ENCODE data around the gene DCAF15.

The DCAF15 gene

DNA sequence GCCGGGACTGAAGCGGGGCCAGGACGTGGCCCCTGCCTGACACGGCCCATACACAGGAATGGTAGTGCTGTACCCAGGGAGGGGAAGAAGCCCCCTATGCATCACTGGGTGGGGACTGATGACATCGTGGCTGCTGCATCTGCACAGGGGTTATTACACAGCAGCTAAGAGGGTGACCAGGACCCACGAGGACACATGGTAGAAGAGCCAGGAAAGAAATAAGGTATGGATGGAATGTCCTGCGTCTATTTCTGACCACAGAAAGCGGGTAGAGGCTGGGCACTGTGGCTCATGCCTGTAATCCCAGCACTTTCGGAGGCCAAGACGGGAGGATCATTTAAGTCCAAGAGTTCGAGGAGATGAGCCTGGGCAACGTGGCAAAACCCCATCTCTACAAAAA, 24.1 kb downstream of the DCAF15 start:
- no peak for DNase-seq (ENCODE audit: low read depth)

DNA sequence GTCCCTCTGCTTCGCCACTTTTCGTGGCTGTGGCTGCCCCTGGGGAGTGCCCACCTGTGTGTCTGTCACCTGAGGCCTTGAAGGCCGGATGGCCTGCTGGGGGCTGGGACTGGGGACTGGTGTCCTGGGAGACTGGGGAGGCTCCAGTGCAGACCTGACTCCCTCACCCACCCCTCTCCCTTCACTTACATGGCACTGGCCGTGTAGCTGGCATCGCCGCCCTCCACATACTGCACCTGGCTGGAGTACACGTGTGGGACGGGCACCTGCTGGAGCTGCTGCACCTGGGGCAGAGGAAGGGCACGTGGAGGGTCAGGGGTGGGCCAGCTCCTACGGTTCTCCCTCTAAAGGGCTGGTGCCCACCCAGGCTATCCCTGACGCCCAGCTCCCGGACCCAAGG, 25.5 kb downstream of the DCAF15 start:
- DNase-seq (ENCODE audit: low read depth) = no peak

DNA sequence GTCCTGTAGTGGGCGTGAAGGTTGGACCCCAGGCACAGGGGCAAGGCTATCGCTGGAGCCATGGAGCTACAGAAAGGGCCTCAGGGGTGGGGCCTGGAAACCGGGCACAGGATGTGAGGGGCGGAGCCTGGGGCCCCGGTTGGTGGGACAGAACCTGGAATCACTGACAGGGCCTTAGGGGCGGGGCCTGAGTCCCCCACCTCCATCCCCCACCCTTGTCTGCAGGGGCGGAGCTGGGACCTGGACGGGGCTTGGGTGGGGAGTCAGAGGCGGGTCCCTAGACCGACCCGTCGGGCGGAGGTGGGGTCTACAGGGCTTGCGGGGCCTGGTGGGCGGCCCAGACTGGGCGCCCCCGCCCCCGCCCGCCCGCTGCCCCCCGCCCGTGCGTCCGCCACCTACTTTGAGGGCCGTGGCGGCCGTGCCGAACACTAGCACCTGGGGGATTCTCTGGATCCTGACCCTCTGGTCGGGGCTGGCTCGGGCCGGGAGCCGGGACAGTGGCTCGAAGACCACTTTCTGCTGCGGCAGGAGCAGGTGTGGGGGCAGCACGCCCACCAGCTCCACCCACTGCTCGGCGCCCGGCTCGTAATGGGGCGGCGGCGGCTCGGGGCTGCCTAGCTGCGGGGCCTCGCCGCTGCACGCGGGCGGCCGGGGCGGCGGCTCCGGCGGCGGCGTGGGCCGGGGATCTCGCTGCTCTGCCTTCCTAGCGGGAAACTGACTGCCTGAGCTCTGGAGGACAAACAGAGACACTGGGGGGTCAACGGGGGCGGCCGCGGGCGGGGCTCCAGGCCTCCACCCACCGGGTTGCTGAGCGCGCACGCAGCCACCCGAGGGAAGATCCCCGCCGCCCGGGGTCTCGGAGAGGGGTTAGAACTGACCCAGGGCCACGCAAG, 26.3 kb downstream of the DCAF15 start:
- DNase-seq (ENCODE audit: low read depth) = no peak

DNA sequence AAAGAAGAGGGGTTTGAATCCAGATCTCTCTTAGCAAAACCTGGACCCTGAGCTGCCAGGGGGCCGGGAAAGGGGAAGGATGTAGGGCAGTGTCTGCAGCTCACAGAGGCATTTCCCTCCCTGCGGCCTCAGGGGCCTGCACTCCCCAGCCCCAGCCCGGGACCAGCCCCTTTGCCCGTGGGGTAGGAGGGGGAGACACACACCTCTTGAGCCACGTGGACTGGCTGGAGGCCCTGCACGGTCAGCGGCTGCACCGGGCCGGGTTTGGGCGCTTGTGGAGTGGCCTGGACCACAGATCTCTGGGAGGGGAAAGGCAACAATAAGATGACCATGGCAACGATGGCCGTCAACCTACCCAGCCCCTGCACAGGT, 26.9 kb downstream of the DCAF15 start:
- no peak for DNase-seq (ENCODE audit: low read depth)

DNA sequence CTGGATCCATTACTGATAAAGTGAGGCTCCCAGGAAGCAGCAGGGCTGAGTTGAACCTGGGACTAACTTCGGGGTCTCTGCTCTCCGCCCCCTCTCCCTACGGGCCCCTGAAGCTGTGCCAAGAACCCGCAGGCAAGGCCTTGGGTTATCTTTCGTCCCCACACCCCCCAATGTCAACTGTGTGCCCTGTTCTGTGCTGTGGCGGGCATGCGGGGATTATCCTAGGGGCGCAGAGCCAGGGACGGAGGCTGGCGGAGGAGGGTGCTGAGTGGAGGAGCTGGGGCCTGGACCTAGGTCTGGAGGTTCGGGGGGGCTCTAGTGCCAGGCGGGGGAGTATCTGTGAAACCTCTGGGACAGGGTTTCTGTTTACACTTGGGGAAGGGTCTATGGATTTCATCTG, 27.4 kb downstream of the DCAF15 start:
- DNase-seq (ENCODE audit: low read depth) = no peak

DNA sequence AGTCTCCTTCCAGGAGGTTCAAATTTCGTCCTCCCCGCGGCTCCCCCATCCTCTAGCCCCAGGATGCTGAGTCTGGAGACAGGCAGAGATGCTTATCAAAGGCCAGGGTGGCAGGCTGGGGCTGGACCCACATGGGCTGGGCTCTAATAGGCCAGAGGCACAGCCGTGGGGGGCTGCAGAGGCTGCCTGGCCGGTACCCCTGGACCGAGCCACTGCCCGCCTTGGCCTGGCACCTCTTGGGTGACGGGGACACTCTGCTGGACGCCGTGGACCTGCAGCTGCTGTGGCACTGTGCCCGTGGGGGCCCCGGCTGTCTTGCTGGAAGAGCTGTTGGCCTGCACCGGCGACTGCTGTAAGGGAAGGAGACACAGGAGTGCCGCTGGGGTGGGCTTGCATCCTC, 28.0 kb downstream of the DCAF15 start:
- DNase-seq (ENCODE audit: low read depth) = no peak

DNA sequence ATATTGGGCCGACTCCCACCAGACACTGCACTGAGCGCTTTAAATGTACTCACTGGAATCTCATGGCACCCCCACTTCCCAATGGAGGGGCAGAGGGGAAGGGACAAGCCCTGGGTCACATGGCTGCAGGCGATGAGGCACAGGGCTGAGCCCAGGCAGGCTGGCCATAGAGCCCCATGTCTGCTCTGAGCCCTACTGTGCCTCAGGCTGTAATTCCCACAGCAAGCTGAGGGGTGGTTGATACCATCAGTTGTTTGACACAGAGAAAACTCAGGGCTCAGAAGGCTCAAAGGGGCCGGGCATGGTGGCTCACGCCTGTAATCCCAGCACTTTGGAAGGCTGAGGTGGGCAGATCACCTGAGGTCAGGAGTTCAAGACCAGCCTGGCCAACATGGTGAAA, 28.7 kb downstream of the DCAF15 start:
- no peak for DNase-seq (ENCODE audit: low read depth)

DNA sequence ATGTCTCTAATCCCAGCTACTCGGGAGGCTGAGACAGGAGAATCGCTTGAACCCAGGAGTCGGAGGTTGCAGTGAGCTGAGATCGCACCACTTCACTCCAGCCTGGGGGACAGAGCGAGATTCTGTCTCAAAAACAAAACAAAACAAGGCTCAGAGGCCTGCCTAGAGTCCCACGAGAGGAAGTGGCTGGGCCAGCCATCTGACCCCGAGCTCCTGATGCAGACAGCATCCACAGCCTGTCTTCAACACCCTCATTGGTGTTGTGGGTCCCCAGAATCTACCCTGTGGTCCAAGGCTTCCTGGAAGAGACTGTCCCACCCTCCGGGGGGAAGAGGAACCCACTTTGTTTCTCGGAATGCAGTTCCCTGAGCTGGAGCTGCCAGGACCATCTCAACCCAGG, 29.2 kb downstream of the DCAF15 start:
- no peak for DNase-seq (ENCODE audit: low read depth)

DNA sequence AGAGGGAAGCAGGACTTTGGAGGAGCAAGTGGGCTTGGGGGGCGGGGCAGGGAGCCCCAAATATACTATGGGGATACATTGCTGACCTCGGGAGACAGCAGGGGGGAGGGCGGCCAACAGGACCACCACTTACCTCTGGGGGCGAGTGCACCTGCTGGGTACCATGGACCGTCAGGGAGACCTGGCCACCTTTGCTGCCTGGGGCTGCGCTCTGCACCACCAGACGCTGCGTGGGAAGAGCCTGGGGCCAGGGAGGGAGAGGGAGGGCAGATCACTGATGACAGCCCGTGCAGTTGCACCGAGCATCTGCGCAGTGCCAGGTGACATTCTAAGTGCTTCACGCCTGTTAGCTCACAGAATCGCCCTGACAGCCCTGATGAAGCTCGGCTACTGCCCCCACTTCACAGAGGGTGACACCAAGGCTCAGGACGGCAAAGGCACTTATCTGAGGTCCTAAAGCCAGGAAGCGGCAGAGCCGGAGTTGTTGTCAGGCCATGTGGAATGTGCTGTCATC, 29.7 kb downstream of the DCAF15 start:
- DNase-seq (ENCODE audit: low read depth) = no peak

DNA sequence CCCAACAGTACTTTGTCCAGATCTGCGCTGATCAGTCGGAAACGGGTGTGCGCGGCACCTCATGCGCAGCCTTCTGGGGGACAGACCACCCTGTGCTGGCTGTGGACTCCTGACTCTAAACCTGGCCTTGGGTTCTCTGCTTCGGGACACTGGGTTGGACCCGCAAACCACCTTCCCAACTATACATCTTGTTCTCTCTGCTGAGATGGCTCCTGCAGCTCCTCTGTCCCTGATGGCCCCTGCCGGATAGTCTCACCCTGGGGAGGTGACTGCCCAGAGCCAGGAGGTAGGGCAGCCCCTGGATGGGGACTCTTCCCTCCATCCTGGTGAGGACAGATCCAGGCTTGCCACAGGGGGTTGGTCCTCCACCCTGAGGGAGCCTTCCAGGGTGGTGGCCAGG, 30.5 kb downstream of the DCAF15 start:
- DNase-seq (ENCODE audit: low read depth) = no peak

DNA sequence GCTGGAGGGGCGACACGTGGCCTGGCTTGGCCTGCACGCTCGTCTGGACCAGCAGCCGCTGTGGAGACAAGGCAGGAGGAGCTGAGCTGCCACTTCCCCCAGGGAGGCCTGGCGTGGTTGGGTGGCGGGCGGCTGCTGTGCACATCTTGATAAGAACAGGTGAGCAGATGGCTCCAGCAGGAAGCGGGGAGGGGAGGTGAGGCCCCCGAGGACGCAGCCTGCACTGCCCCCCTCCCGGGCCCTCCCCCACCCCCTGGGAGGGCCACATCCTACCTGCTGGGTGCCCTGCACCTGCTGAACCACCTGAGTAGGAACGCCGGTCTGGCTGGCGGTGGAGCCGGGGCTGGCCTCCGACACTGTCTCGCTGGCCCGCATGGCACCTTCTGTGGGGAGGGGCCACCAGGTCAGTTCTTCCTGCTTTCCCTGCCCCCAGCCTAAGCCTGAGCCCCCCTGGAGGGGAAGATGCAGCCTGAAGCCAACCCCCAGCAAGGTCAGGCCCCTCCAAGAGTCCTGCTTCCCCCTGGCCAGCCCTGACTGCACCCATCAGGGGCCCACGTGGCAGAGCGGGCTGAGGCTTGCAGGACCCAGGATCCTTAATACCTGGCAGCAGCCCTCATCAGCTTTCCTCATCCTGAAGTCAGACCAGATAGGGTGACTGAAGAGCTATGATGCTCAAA, 31.0 kb downstream of the DCAF15 start:
- peak; percentile 26 for DNase-seq (ENCODE audit: low read depth)

DNA sequence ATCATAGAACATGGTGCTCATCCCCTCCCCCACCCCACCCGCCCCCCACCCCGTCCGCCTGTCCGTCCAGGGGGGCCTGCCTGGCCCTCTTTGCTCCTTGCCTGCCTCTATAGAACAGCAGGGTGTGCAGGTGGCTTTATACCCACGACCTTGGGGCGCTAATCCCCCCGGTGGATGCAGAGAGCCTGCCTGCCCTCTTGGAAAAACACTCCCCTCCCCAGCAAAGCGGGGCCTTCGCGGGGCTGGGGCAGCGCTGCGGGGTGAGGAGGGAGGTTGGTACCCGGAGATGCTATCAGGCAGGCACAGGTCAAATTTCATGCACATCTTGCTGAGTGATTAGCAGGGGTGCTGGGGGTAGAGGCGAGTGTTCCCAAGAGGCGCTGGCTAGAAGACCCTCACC, 31.9 kb downstream of the DCAF15 start:
- no peak for DNase-seq (ENCODE audit: low read depth)

DNA sequence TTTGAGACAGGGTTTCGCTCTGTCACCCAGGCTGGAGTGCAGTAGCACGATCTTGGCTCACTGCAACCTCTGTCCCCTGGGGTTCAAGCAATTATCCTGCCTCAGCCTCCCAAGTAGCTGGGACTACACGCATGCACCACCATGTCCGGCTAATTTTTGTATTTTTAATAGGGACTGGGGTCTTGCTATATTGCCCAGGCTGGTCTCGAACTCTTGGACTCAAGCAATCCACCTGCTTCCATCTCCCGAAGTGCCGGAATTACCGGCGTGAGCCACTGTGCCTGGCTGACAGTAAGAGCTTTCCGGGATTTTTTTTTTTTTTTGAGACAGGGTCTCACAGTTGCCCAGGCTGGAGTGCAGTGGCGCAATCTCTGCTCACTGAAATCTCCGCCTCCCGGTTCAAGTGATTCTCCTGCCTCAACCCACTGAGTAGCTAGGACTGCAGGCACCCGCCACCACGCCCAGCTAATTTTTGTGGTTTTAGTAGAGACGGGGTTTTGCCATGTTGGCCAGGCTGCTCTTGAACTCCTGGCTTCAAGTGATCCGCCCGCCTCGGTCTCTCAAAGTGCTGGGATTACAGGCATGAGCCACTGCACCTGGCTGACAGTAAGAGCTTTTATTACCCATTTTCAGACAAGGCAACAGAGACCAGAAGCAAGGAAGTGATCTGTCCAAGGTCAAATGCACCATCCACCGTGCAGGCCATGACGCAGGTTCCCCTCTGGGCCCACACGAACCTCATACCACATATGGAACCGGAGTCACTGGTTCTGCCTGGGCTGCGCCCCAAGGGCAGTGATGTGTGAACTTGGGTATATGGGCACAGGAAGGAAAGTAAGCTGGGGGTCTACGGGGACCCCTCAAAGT, 32.8 kb downstream of the DCAF15 start:
- DNase-seq (ENCODE audit: low read depth) = no peak

DNA sequence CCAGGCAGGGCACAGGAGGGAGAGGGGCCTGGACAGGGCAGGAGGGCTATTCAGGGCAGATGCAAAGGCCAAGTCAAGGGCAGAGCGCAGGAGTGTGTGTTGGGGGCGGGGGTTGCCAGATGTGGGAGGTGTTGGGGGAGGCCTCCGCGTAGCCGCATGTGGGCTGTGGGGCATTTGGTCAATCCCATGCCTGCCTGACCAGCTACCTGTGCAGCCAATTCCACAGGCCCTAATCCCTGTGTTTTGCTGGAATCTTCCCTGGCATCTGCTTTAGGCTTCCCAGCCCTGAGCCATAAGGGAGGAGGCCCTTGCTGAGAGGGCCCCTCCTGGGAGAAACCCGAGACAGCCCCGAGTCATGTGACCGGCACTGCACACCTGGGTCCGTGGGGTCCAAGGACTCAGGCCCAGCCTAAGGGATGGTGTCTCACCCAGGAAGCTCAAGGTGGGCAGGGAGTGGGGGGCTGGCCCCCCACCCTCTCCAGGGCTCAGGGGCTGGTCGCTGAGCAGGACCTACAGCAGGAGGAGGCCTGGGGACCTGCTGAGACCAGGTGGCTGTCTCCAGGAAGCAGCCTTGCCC, 33.5 kb downstream of the DCAF15 start:
- no peak for DNase-seq (ENCODE audit: low read depth)

DNA sequence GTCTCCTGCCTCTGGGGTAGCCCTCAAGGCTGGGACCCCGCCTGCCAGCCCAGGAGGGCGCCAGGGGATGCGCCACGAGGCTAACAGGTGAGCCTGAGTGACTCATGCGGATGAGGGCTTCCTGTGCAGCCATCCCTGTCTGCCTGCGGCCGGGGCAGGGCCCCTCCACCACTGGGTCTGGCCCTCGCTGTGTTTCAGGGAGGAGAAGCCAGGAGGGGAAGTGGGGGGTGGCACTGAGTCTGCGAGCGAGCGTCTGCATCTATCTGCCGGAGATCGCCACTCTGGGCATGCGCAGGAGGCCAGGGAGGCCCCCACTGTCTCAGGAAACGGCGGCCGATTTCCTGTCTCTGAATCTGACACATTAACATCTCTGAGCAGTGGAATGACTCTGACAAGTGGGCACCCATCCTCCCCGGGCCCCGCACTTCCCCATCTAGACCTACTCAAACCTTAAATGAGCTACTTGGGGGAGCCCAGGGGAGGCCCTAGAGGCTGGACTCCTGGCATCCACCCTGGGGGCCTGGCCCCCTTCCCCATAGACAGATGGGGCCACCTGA, 34.1 kb downstream of the DCAF15 start:
- DNase-seq (ENCODE audit: low read depth) = peak; percentile 98

DNA sequence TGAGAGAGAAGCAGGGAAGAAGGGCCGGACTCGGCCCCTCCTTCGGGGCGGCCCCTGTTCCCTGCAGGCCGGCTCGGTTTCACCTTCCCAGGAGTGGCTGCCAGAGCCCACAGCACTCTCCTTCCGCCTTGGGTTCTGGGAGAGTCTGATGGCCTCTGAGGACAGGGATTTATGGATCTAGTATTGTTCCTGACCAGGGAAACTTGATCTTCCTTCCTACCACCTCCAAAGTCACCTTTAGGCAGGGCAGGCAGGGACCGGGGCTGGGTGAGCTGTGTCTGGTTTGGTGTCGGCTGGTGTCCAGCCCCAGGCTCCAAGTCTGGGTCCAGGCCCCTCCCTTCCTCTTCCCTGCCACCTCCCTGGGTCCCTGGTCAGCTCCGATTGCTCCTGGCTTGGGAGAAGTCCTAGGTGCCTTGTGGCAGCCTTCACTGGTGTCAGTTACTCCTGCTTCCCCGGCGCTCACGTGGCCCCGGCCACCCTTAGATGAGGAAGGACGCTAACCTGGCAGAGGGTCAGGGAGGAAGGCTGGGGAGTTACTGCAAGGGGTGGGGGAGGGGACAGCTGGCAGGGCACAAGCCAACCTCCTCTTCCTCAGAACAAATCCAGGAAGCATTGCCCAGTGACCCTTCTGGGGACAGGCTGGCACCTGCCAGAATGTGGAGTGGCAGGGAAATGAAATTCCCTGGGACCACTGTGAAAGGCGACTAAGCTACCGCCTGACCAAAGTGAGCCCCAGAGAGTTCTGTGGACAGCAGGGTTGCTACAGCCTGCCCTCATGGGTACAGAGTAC, 35.0 kb downstream of the DCAF15 start:
- DNase-seq (ENCODE audit: low read depth) = no peak

DNA sequence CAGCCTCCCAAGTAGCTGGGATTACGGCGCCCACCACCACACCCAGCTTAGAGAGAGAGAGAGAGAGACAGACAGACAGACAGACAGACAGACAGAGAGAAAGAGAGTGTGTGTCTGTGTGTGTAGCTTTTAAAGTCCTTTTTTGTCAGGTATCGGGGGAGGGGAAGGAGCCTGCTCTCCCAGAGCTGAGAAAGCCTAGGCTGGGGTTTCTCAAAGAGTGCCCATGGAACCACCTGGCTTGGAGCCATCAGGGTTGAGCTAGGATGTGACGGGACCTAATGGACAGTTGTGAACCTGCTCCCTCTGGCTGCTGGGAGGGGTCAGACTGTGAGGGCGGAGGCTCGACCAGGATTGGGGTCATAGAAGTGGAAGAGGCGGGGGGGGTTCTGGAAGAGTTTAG, 37.2 kb downstream of the DCAF15 start:
- DNase-seq (ENCODE audit: low read depth) = no peak

DNA sequence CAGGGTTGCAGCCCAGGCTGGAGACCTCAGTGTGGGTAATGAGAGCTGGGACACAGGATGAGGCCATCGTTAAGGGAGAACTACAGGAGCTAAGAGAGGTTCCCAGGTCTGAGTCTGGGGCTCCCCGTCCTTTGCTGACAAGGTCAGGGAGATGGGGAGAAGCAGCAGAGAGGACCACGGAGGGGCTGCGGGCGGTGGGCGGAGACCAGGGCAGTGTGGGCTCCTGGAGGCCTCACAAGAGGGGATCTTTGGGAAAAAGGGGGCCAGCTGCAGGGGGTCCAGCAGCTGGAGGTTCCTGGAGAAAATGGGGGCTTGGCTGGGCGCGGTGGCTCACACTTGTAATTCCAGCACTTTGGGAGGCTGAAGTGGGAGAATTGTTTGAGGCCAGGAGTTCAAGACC, 37.8 kb downstream of the DCAF15 start:
- DNase-seq (ENCODE audit: low read depth) = no peak

DNA sequence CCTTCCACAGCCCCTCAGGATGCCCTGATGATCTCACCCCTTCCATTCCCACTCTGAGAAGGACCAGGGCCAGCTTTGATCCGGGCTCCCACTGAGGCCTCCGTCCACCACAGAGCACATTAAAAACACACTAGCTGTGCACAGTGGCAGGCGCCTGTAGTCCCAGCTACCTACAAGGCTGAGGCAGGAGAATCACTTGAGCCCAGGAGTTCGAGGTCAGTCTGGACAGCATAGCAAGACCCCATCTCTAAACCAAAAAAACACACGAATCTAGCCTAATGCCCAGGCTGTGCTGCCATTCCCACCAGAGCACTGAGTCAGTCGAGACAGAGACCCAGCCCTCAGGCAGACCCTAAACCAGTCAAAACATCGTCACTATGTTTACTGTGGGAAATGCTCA, 39.7 kb downstream of the DCAF15 start:
- DNase-seq (ENCODE audit: low read depth) = no peak

DNA sequence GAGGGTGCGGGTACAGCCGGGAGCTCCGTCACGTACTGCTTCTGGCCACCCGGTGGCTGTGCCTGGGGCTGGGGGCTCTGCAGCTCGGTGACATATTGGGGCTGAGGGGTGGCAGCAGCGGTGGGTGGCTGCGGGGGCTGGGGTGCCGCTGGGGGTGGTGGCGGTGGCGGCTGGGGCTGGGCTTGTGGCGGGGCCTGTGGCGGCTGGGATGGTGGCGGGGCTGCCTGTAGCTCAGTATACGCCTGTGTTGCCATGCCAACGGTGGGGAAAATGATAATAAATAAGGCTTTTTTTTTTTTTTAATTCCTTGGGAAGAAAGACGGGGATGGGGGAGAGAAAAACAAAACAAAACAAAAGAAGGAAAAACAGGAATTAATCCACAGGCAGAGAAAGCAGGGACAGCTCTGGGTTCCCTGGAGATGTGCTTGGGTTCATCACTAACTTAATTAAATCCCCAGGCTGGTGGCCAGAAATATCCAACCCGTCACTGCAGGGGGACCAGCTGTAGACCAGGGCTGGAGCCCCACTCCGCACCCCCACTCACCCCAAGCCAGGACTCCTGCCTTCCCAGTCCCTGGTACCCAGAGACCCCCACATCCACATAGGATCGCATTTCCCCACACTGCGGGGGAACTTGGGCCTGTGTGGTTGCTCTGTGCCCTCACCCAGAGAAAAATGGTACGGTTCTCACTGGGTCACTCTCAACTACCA, 41.4 kb downstream of the DCAF15 start:
- DNase-seq (ENCODE audit: low read depth) = no peak
